GM18502 (cell line): ENCODE measurements around the gene FAM83C.

Experiments
- ATAC-seq: cut with Tn5 transposase; IDR thresholded peaks from one replicate; pipeline ENCODE4 v1.9.1; 2021; ENCODE audit warnings: mild to moderate bottlenecking; ENCODE audit not compliant: unreplicated experiment, poor library complexity

FAM83C gene

GRCh38 chr20:35243986-35244385 is 48.2 kb downstream of the FAM83C start:
- ATAC-seq, result no peak

DNA sequence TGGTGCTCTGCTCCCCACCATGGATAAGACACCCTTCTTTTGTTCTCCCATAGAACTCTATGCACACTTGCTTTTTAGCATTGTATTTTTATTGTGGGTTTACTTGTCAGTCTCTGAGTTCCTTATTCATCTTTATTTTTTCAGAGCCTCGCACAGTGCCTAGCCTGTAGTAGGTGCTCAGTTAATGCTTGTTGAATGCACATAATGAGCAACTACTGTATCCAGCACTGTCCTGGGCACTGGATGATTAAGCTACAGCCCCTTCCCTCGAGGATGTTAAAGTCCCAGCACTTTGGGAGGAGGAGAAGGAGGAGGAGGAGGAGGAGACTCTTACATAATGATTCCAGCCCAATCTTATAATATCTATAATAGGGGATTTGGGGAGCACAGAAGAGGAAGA is 48.9 kb downstream of the FAM83C start:
- no peak for ATAC-seq

GRCh38 chr20:35240811-35241293 is 51.4 kb downstream of the FAM83C start:
- no peak for ATAC-seq

GRCh38 chr20:35240083-35240810 is 52.0 kb downstream of the FAM83C start:
- no peak for ATAC-seq

DNA sequence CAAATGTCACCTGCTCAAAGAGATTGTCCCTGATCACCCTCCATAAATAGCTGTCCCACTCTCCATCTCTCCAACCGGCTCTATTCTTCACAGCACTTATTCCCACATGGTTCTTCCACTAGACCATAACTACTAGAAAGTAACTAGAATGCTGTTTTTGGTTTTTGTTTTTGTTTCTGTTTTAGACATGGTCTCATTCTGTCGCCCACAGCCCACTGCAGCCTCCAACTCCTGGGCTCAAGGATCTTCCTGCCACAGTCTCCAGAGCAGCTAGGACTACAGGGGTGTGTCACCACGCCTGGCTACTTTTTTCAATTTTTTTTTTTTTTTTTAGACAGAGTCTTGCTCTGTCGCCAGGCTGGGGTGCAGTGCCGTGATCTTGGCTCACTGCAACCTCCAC is 53.5 kb downstream of the FAM83C start:
- no peak for ATAC-seq

DNA sequence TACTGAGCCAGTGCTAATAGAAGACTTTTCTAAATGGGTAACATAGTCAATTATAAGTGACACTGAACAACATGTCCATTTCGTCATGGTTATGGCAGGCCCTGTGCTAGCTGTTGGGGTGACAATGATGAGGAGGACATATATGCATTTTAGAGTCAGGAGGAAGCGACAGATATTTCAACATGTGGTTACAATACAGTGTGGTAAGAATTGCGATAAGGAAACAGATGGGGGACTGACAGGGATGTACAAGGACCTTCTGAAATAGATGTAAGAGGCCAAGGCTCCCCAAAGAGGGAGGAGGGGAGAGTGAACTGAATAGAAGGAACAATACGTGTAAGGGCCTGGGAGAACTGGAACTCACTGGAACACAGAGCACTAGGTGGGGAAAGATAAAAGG is 54.1 kb downstream of the FAM83C start:
- ATAC-seq, result no peak

DNA sequence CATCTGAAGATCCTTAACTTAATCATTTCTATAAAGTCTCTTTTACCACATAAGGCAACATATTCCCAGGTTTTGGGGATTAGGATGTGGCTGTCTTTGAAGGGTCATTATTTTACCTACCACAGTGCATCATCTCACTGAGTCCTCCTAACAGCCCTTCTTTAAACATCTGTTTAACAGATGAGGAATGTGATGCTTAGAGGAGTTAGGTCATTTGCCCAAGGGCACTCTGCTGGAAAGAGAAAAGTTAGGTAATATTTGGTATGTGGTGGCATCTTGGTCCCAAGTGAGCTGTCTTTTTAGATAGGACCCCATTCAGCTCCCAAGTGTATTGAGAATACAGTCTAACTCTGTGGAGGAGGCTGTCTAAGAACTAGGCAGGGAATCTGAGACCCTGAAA is 54.7 kb downstream of the FAM83C start:
- no peak for ATAC-seq

DNA sequence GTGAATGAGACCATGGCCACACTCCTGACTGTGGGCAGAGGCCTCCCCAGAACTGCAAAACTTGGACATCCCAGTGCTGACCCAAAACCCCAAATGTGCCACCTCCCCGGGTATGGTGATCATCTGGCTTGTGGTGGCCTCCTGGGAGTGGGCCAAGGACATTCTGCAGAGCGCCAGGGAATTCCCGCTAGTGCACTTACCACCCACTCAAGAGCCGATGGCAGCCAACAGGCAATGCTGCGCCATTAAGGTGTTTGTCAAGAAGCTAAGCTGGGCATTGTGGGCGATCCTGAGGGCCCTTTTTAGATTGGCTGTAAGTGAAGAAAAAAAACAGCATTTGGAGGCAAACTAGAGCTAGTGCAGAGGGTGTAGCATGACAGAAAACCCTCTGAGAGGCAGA is 56.3 kb downstream of the FAM83C start:
- ATAC-seq, result no peak
